ENCODE measurements around the gene CPNE4. TPM values are rescaled to one million over a fixed set of nuclear protein-coding genes. Genes with fewer than 3 reads are reported as not detected.

CPNE4 gene
- total RNA-seq, 1 donor from 2014 or later: 2.7 TPM

DNA sequence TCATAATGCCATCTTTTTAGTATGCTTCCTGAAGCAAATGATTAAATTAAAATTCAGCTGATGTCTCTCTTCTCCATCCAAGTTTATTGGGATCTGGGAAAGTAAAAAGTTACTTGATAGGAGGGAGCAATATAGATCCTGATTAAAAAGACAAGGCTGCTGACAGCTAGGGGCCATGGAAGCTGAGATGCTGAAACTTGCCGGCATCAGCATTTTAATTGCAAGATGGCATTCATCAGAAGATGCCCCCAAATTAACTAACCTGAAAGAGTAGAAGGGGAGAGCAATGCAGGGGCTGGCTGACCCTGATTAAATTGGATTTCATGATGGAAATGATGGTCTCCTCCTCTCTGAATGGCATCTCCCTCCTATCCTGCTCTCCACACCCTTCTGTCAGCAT is 31.1 kb downstream of the CPNE4 start:
- TF ChIP-seq CTCF (IDR thresholded peaks at IDR 0.05; ENCODE audit: partially characterized antibody, unreplicated experiment): no peak
- H3K4me3 Mint-ChIP-seq (ENCODE audit: unreplicated experiment): no peak overlapping the region
- DNase-seq: no peak
- peaks cover 2% of the 10 kb centered on the region for H3K27me3 Mint-ChIP-seq (ENCODE audit: unreplicated experiment)
- peaks cover 7% of the 10 kb centered on the region for H3K4me1 Mint-ChIP-seq (ENCODE audit: low read depth, unreplicated experiment)
- no peaks in the 10 kb centered on the region for H3K9me3 Mint-ChIP-seq (ENCODE audit: unreplicated experiment)
- H3K27ac Mint-ChIP-seq (ENCODE audit: unreplicated experiment): no peak overlapping the region
- no peaks in the 10 kb centered on the region for H3K36me3 Mint-ChIP-seq (ENCODE audit: unreplicated experiment)

DNA sequence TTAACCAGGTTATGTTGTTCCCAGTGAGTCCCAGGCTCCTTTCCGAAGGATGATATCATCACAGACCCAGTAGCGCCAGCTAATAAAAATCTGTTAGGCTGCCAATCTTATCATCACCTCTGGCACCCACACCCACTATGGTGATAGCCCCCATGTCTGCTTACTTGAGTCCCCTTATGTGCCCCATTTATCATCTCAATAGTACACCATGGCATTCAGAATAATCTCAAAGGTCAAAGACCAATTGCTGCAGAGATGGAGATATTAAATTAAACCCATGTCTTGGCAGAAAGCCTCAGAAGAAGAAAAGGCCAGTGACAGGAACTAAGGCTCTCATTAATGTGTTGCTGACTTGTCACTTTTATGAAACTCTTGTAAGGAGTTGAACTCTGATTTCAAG is 32.8 kb downstream of the CPNE4 start:
- Mint-ChIP-seq H3K27ac (ENCODE audit: unreplicated experiment) (no peak overlapping the region), H3K4me1 (ENCODE audit: low read depth, unreplicated experiment) (peaks cover 3% of the 10 kb centered on the region), H3K36me3 (ENCODE audit: unreplicated experiment) (no peaks in the 10 kb centered on the region), H3K27me3 (ENCODE audit: unreplicated experiment) (no peaks in the 10 kb centered on the region), H3K9me3 (ENCODE audit: unreplicated experiment) (no peaks in the 10 kb centered on the region), H3K4me3 (ENCODE audit: unreplicated experiment) (no peak overlapping the region)
- no peak for DNase-seq
- no peak for TF ChIP-seq CTCF (IDR thresholded peaks at IDR 0.05; ENCODE audit: partially characterized antibody, unreplicated experiment)

DNA sequence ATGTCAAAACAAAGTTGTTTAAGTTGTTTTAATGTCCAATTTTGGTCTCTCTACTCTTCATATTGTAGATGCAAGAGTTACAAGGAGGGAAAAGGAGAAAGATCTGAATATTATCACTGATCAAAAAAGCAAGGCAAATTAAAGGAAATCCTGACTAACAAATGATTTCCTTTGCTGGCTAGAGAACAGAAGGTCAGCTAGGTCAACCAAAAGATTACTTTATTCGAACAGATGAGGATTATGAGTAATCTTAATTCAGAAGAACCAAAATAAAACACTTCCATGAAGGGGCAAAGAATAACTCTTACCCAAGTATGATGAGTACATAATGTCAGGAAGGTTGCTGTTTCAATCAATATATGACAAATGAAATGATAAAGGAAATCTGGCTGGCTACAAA is 33.8 kb downstream of the CPNE4 start:
- H3K4me3 Mint-ChIP-seq (ENCODE audit: unreplicated experiment): no peak overlapping the region
- H3K27ac Mint-ChIP-seq (ENCODE audit: unreplicated experiment): no peak overlapping the region
- H3K36me3 Mint-ChIP-seq (ENCODE audit: unreplicated experiment): no peaks in the 10 kb centered on the region
- H3K27me3 Mint-ChIP-seq (ENCODE audit: unreplicated experiment): no peaks in the 10 kb centered on the region
- TF ChIP-seq CTCF (IDR thresholded peaks at IDR 0.05; ENCODE audit: partially characterized antibody, unreplicated experiment): no peak
- no peaks in the 10 kb centered on the region for H3K9me3 Mint-ChIP-seq (ENCODE audit: unreplicated experiment)
- no peaks in the 10 kb centered on the region for H3K4me1 Mint-ChIP-seq (ENCODE audit: low read depth, unreplicated experiment)
- no peak for DNase-seq

- H3K27ac Mint-ChIP-seq (ENCODE audit: unreplicated experiment): no peak overlapping the region
These were observed 36.8 kb downstream of the CPNE4 start for GRCh38 chr3:131998027-131998426.

GRCh38 chr3:131995891-131996290 is 38.9 kb downstream of the CPNE4 start:
- TF ChIP-seq CTCF (IDR thresholded peaks at IDR 0.05; ENCODE audit: partially characterized antibody, unreplicated experiment): no peak
- no peak for DNase-seq
- no peak overlapping the region for H3K4me3 Mint-ChIP-seq (ENCODE audit: unreplicated experiment)
- no peaks in the 10 kb centered on the region for H3K36me3 Mint-ChIP-seq (ENCODE audit: unreplicated experiment)
- H3K9me3 Mint-ChIP-seq (ENCODE audit: unreplicated experiment): peaks cover 2% of the 10 kb centered on the region
- no peaks in the 10 kb centered on the region for H3K4me1 Mint-ChIP-seq (ENCODE audit: low read depth, unreplicated experiment)
- H3K27ac Mint-ChIP-seq (ENCODE audit: unreplicated experiment): no peak overlapping the region
- H3K27me3 Mint-ChIP-seq (ENCODE audit: unreplicated experiment): no peaks in the 10 kb centered on the region

More at GRCh38 chr3:131998027-131998426, 36.8 kb downstream of the CPNE4 start:
- Mint-ChIP-seq H3K9me3 (ENCODE audit: unreplicated experiment) (no peaks in the 10 kb centered on the region), H3K27me3 (ENCODE audit: unreplicated experiment) (no peaks in the 10 kb centered on the region), H3K36me3 (ENCODE audit: unreplicated experiment) (no peaks in the 10 kb centered on the region), H3K4me3 (ENCODE audit: unreplicated experiment) (no peak overlapping the region), H3K4me1 (ENCODE audit: low read depth, unreplicated experiment) (no peaks in the 10 kb centered on the region)
- DNase-seq: no peak
- no peak for TF ChIP-seq CTCF (IDR thresholded peaks at IDR 0.05; ENCODE audit: partially characterized antibody, unreplicated experiment)

Measured in glutamatergic neuron (in vitro differentiated cells).